HEK293 (cell line): ENCODE data around the gene ZNF488.

Experiments
- CTCF ChIA-PET: fragments of 350-600 bp; formaldehyde crosslinking; extraction: SDS; loops from one replicate; lab custom pipeline; 2021; ENCODE audit warnings: antibody characterized with exemption; lab: Yijun Ruan, JAX
- POLR2A ChIA-PET: fragments of 300-600 bp; formaldehyde crosslinking; extraction: SDS; loops from one replicate; lab custom pipeline; 2020; ENCODE audit warnings: antibody characterized with exemption, inconsistent platforms; lab: Yijun Ruan, JAX
- H3K27ac ChIP-seq: fragments of 200-500 bp; sonication (Bioruptor generic); 2 replicates; pipeline ENCODE4 v1.5.1; 2014; ENCODE audit warnings: low read depth, low read length, control low read depth, inconsistent platforms; ENCODE audit errors: extremely low read depth
- H3K36me3 ChIP-seq, 2 experiments: fragments of 200-500 bp in 1 of 2; sonication (Bioruptor generic) in 1 of 2; 1 replicate in 1 of 2; 2 replicates in 1 of 2; pipeline ENCODE4 v1.5.1; 2014 to 2017; ENCODE audit warnings: inconsistent platforms in 2 of 2, low read length in 2 of 2; ENCODE audit not compliant: control insufficient read depth in 2 of 2, insufficient read depth in 1 of 2
- H3K4me1 ChIP-seq: fragments of 200-500 bp; sonication (Bioruptor generic); 2 replicates; pipeline ENCODE4 v1.5.1; 2014; ENCODE audit warnings: mild to moderate bottlenecking, low read length, inconsistent platforms; ENCODE audit not compliant: control insufficient read depth, insufficient read depth
- H3K4me3 ChIP-seq: 2 replicates; pipeline ENCODE4 v1.5.1; 2011; ENCODE audit warnings: low read depth, mild to moderate bottlenecking, control low read depth, low read length, moderate library complexity
- H3K9me3 ChIP-seq: fragments of 200-500 bp; sonication (Bioruptor generic); 2 replicates; pipeline ENCODE4 v1.5.1; 2014; ENCODE audit warnings: low read depth, low read length, inconsistent platforms; ENCODE audit not compliant: control insufficient read depth, insufficient read depth
- EGR2 ChIP-seq: fragments of 450-650 bp; formaldehyde crosslinking; IDR thresholded peaks from 2 replicates; pipeline ENCODE4 v1.5.1; 2016; ENCODE audit warnings: low read depth, missing biosample characterization, missing genetic modification characterization
- FEZF1 ChIP-seq: fragments of 450-650 bp; formaldehyde crosslinking; IDR thresholded peaks from 2 replicates; pipeline ENCODE4 v1.5.1; 2016; ENCODE audit warnings: missing biosample characterization, missing genetic modification characterization
- KLF10 ChIP-seq: fragments of 450-650 bp; IDR thresholded peaks from 2 replicates; pipeline ENCODE4 v1.5.1; 2018; ENCODE audit warnings: missing biosample characterization, mild to moderate bottlenecking, missing genetic modification characterization
- MEIS1 ChIP-seq: sonication (generic); formaldehyde crosslinking; IDR thresholded peaks from 2 replicates; pipeline ENCODE4 v1.8.1; 2022; ENCODE audit warnings: missing genetic modification reagents, mild to moderate bottlenecking, borderline replicate concordance
- PATZ1 ChIP-seq: fragments of 450-650 bp; formaldehyde crosslinking; IDR thresholded peaks from 2 replicates; pipeline ENCODE4 v1.5.1; 2016; ENCODE audit warnings: missing biosample characterization, missing genetic modification characterization
- ZBTB7A ChIP-seq: fragments of 450-650 bp; formaldehyde crosslinking; IDR thresholded peaks from 2 replicates; pipeline ENCODE4 v1.5.1; 2016; ENCODE audit warnings: low read depth, missing biosample characterization, missing genetic modification characterization
- ZIC2 ChIP-seq: fragments of 450-650 bp; formaldehyde crosslinking; IDR thresholded peaks from 2 replicates; pipeline ENCODE4 v1.5.1; 2016; ENCODE audit warnings: missing biosample characterization, missing genetic modification characterization
- ZNF132 ChIP-seq: fragments of 450-650 bp; formaldehyde crosslinking; IDR thresholded peaks from 2 replicates; pipeline ENCODE4 v1.5.1; 2017; ENCODE audit warnings: missing biosample characterization, missing genetic modification characterization, borderline replicate concordance
- ZNF202 ChIP-seq: fragments of 450-650 bp; formaldehyde crosslinking; IDR thresholded peaks from 2 replicates; pipeline ENCODE4 v1.5.1; 2016; ENCODE audit warnings: missing biosample characterization, missing genetic modification characterization, borderline replicate concordance
- ZNF239 ChIP-seq: fragments of 450-650 bp; formaldehyde crosslinking; IDR thresholded peaks from 2 replicates; pipeline ENCODE4 v1.5.1; 2016; ENCODE audit warnings: missing biosample characterization, missing genetic modification characterization
- ZNF354C ChIP-seq: fragments of 450-650 bp; formaldehyde crosslinking; IDR thresholded peaks from 2 replicates; pipeline ENCODE4 v1.5.1; 2016; ENCODE audit warnings: missing biosample characterization, missing genetic modification characterization, low read depth, borderline replicate concordance
- ZNF362 ChIP-seq: fragments of 450-650 bp; formaldehyde crosslinking; IDR thresholded peaks from 2 replicates; pipeline ENCODE4 v1.5.1; 2016; ENCODE audit warnings: missing biosample characterization, missing genetic modification characterization
- ZNF37A ChIP-seq: fragments of 450-650 bp; IDR thresholded peaks from 2 replicates; pipeline ENCODE4 v1.5.1; 2018; ENCODE audit warnings: missing biosample characterization, missing genetic modification characterization
- ZNF514 ChIP-seq: fragments of 450-650 bp; formaldehyde crosslinking; IDR thresholded peaks from 2 replicates; pipeline ENCODE4 v1.5.1; 2016; ENCODE audit warnings: missing biosample characterization, missing genetic modification characterization
- ZNF560 ChIP-seq: fragments of 450-650 bp; formaldehyde crosslinking; IDR thresholded peaks from 2 replicates; pipeline ENCODE4 v1.5.1; 2017; ENCODE audit warnings: missing biosample characterization, missing genetic modification characterization, borderline replicate concordance
- ZSCAN4 ChIP-seq: fragments of 450-650 bp; formaldehyde crosslinking; IDR thresholded peaks from 2 replicates; pipeline ENCODE4 v1.5.1; 2017; ENCODE audit warnings: missing biosample characterization, missing genetic modification characterization

Gene ZNF488

GRCh38 chr10:47357911-47358310 is 26.2 kb downstream of the ZNF488 start (continued):
- no peak for TF ChIP-seq FEZF1 (tag by site-specific recombination)

GRCh38 chr10:47357131-47357582 is 26.9 kb downstream of the ZNF488 start:
- TF ChIP-seq EGR2 (tag by site-specific recombination) (no peak), ZNF202 (tag by site-specific recombination) (no peak), ZNF239 (tag by site-specific recombination) (no peak), PATZ1 (tag by site-specific recombination) (no peak), MEIS1 (CRISPR knock-in tag) (no peak), ZNF132 (tag by site-specific recombination) (no peak), ZSCAN4 (tag by site-specific recombination) (no peak), ZNF362 (tag by site-specific recombination) (no peak), ZBTB7A (no peak), KLF10 (tag by site-specific recombination) (no peak), ZNF560 (tag by site-specific recombination) (no peak)
- Histone ChIP-seq H3K9me3 (no peaks in the 10 kb centered on the region), H3K36me3 (no peaks in the 10 kb centered on the region), H3K27ac (no peak overlapping the region), H3K4me1 (no peaks in the 10 kb centered on the region), H3K4me3 (no peak overlapping the region)
- CTCF ChIA-PET, result interaction anchor here (1.1 kb wide), 1 partner anchor 333 kb away, joined by 4 read pairs; no protein-coding TSS in a partner anchor
- POLR2A ChIA-PET, result no interaction called here

GRCh38 chr10:47356708-47357107 is 27.4 kb downstream of the ZNF488 start:
- H3K4me3 ChIP-seq, result no peak overlapping the region
- CTCF ChIA-PET, result no interaction called here
- no peak overlapping the region for H3K27ac ChIP-seq
- H3K4me1 ChIP-seq, result no peaks in the 10 kb centered on the region
- no peaks in the 10 kb centered on the region for H3K36me3 ChIP-seq
- TF ChIP-seq ZNF37A (tag by site-specific recombination) (no peak), ZIC2 (tag by site-specific recombination) (no peak), ZNF514 (tag by site-specific recombination) (no peak), ZNF354C (tag by site-specific recombination) (no peak), ZNF362 (tag by site-specific recombination) (no peak)
- no peaks in the 10 kb centered on the region for H3K9me3 ChIP-seq
- POLR2A ChIA-PET, result no interaction called here
